HG02759 (cell line): ENCODE results near the gene TAF6.
"Not testable (repeated sequence)": the region's sequence is repeated elsewhere in the genome, so short reads cannot be mapped to it uniquely, and the experiment has no call there.

Experiments used
- ATAC-seq: cut with Tn5 transposase; IDR thresholded peaks from one replicate; pipeline ENCODE4 v1.9.1; 2021; ENCODE audit warnings: mild to moderate bottlenecking, moderate library complexity; ENCODE audit not compliant: unreplicated experiment

TAF6 gene

GRCh38 chr7:100152937-100153666 lies 33.9 kb upstream of the TAF6 start:
- no peak for ATAC-seq

GRCh38 chr7:100152404-100152803 lies 33.2 kb upstream of the TAF6 start:
- no peak for ATAC-seq

- ATAC-seq: peak; percentile 97
Measured at GRCh38 chr7:100148559-100149328, 29.6 kb upstream of the TAF6 start, which contains the start of gene LAMTOR4. Gene LAMTOR4, plus strand, starts transcription at chr7:100148918. Its CDS starts 55 bp downstream, at chr7:100148973.

- no peak for ATAC-seq
Measured at GRCh38 chr7:100148225-100148558, 29.0 kb upstream of the TAF6 start.

GRCh38 chr7:100147278-100147677 lies 28.1 kb upstream of the TAF6 start:
- no peak for ATAC-seq

- not testable (repeated sequence) for ATAC-seq
Measured at GRCh38 chr7:100146350-100146749, 27.2 kb upstream of the TAF6 start.

GRCh38 chr7:100142461-100142860 lies 23.3 kb upstream of the TAF6 start:
- no peak for ATAC-seq

GRCh38 chr7:100141555-100141949 lies 22.4 kb upstream of the TAF6 start:
- ATAC-seq: no peak

GRCh38 chr7:100137851-100138760 lies 18.9 kb upstream of the TAF6 start:
- no peak for ATAC-seq

GRCh38 chr7:100132697-100133151 lies 13.6 kb upstream of the TAF6 start:
- ATAC-seq: peak; percentile 63

- ATAC-seq: no peak
Measured at GRCh38 chr7:100132126-100132525, 13.0 kb upstream of the TAF6 start.

- ATAC-seq: no peak
Measured at GRCh38 chr7:100130608-100131453, 11.7 kb upstream of the TAF6 start.

- not testable (repeated sequence) for ATAC-seq
Measured at GRCh38 chr7:100130220-100130607, 11.1 kb upstream of the TAF6 start.

- no peak for ATAC-seq
Measured at GRCh38 chr7:100128637-100128963, 9.4 kb upstream of the TAF6 start.

- ATAC-seq: no peak
Measured at GRCh38 chr7:100127866-100128636, 8.9 kb upstream of the TAF6 start.

GRCh38 chr7:100126931-100127865 lies 8.0 kb upstream of the TAF6 start, which contains the start of gene MBLAC1:
Gene MBLAC1, plus strand, starts transcription at chr7:100126967. Its CDS starts 429 bp downstream, at chr7:100127396.
- ATAC-seq: peak; percentile 65

GRCh38 chr7:100126239-100126930 lies 7.2 kb upstream of the TAF6 start:
- no peak for ATAC-seq
